A673 (cell line): Measurements from ENCODE around the gene MAN2B2. TPM values are rescaled to one million over a fixed set of nuclear protein-coding genes. Genes with fewer than 3 reads are reported as not detected.
"Not testable (repeated sequence)": the region's sequence is repeated elsewhere in the genome, so short reads cannot be mapped to it uniquely, and the experiment has no call there.

Experiments
- BruUV-seq: library from RNA; stranded (reverse); fragments of 400-500 nt; replicated peaks from 2 replicates; lab custom pipeline; 2021; lab: Mats Ljungman, UMichigan
- CTCF ChIA-PET: fragments of 300-600 bp; sonication (Branson Sonifier 250); formaldehyde crosslinking; loops from one replicate; lab custom pipeline; 2022; ENCODE audit warnings: antibody characterized with exemption; lab: Charles Lee
- POLR2A ChIA-PET: fragments of 300-600 bp; sonication (Branson Sonifier 250); formaldehyde crosslinking; loops from one replicate; lab custom pipeline; 2022; ENCODE audit warnings: antibody characterized with exemption; ENCODE audit not compliant: low non-redundant PET; lab: Charles Lee
- DNase-seq: peaks from one replicate; pipeline ENCODE4 v3.0.0-alpha.2; 2015; ENCODE audit warnings: low spot score
- H3K27ac ChIP-seq: fragments of 200-600 bp; sonication (generic); 2 replicates; pipeline ENCODE4 v1.5.1; 2016; ENCODE audit warnings: mixed run types, low read depth, mild to moderate bottlenecking, mixed read lengths, antibody characterized with exemption, low read length; ENCODE audit not compliant: poor library complexity, severe bottlenecking
- H3K27me3 ChIP-seq: fragments of 200-600 bp; sonication (generic); replicated peaks from 2 replicates; pipeline ENCODE4 v1.6.1; 2017; ENCODE audit warnings: mixed run types, low read depth, mild to moderate bottlenecking, mixed read lengths, antibody characterized with exemption, low read length; ENCODE audit not compliant: insufficient read depth, poor library complexity
- H3K36me3 ChIP-seq: fragments of 200-600 bp; sonication (generic); 2 replicates; pipeline ENCODE4 v1.6.1; 2016; ENCODE audit warnings: mixed run types, mild to moderate bottlenecking, mixed read lengths, antibody characterized with exemption, low read length; ENCODE audit not compliant: insufficient read depth, poor library complexity, severe bottlenecking
- H3K4me1 ChIP-seq: fragments of 200-600 bp; sonication (generic); 2 replicates; pipeline ENCODE4 v1.6.1; 2017; ENCODE audit warnings: mixed run types, mild to moderate bottlenecking, mixed read lengths, antibody characterized with exemption, low read length; ENCODE audit not compliant: insufficient read depth, poor library complexity, severe bottlenecking
- H3K4me3 ChIP-seq: fragments of 200-600 bp; sonication (generic); 2 replicates; pipeline ENCODE4 v1.5.1; 2016; ENCODE audit warnings: low read depth, mixed run types, mild to moderate bottlenecking, mixed read lengths, low read length; ENCODE audit not compliant: poor library complexity, severe bottlenecking
- H3K9me3 ChIP-seq: fragments of 200-600 bp; sonication (generic); 2 replicates; pipeline ENCODE4 v1.6.1; 2016; ENCODE audit warnings: mixed run types, low read depth, mild to moderate bottlenecking, mixed read lengths, antibody characterized with exemption, low read length; ENCODE audit not compliant: poor library complexity, severe bottlenecking
- CTCF ChIP-seq: fragments of 300-800, 200-600 bp; sonication (generic); conservative IDR thresholded peaks from 2 replicates; pipeline ENCODE4 v1.5.1; 2017; ENCODE audit warnings: low read depth, mild to moderate bottlenecking, antibody characterized with exemption, low read length, moderate library complexity, mixed read lengths
- EZH2 ChIP-seq: fragments of 200-600 bp; sonication (generic); IDR thresholded peaks from 2 replicates; pipeline ENCODE4 v1.6.1; 2017; ENCODE audit warnings: borderline replicate concordance, low read depth, mild to moderate bottlenecking, mixed read lengths, antibody characterized with exemption, low read length; ENCODE audit not compliant: poor library complexity, severe bottlenecking
- intact Hi-C: fragments of 100-400 bp; cut with micrococcal nuclease; formaldehyde crosslinking; loops from one replicate; pipeline ENCODE4 v1.10.0; 2022; ENCODE audit not compliant: unreplicated experiment
- total RNA-seq: library from RNA; stranded (reverse); gene quantifications from 2 replicates; pipeline ENCODE4 v1.2.3, GENCODE V29; 2021

The MAN2B2 gene
- total RNA-seq, 1 experiment from 2014 or later, result 14.9 TPM

- BruUV-seq, result no TSS peak
- POLR2A ChIA-PET, result no interaction called here
Measured at GRCh38 chr4:6626066-6626465, 51.1 kb downstream of the MAN2B2 start.

DNA sequence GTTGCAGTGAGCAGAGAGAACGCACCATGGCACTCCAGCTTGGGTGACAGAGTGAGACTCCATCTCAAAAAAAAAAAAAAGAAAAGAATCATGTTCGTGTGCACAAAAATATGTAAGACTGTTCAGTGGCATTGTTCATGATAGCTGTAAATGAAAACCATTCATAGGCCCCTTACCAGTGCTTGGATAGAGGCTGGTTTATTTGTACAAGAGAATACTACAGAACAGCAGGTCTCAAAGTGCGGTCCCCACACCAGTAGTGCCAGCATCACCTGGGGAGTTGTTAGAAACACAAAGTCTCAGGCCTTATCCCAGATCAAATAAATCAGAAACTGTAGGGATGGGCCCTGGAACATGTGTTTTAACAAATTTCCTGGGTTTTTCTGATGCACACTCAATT lies 52.8 kb downstream of the MAN2B2 start:
- CTCF ChIA-PET, result no interaction called here
- Histone ChIP-seq H3K9me3 (no peaks in the 10 kb centered on the region), H3K4me3 (no peak overlapping the region), H3K27me3 (no peaks in the 10 kb centered on the region), H3K4me1 (no peaks in the 10 kb centered on the region), H3K36me3 (no peaks in the 10 kb centered on the region), H3K27ac (no peak overlapping the region)
- no peak for DNase-seq
- no TSS peak for BruUV-seq
- POLR2A ChIA-PET, result no interaction called here
- intact Hi-C loops, result no loop called here
- no peak for TF ChIP-seq CTCF
- TF ChIP-seq EZH2, result no peak

More at GRCh38 chr4:6626066-6626465, 51.1 kb downstream of the MAN2B2 start:
- TF ChIP-seq EZH2 (no peak), CTCF (no peak)
- no peak for DNase-seq
- no peaks in the 10 kb centered on the region for H3K4me1 ChIP-seq
- H3K27ac ChIP-seq, result no peak overlapping the region
- CTCF ChIA-PET, result no interaction called here
- H3K4me3 ChIP-seq, result no peak overlapping the region
- H3K9me3 ChIP-seq, result no peaks in the 10 kb centered on the region
- H3K27me3 ChIP-seq, result no peaks in the 10 kb centered on the region
- intact Hi-C loops, result no loop called here
- H3K36me3 ChIP-seq, result no peaks in the 10 kb centered on the region

- intact Hi-C loops, DNase-seq, POLR2A ChIA-PET, H3K36me3 ChIP-seq, BruUV-seq, H3K27ac ChIP-seq, CTCF ChIA-PET, H3K27me3 ChIP-seq, H3K4me1 ChIP-seq, H3K4me3 ChIP-seq, H3K9me3 ChIP-seq: not testable (repeated sequence)
Measured at GRCh38 chr4:6628484-6628883, 53.5 kb downstream of the MAN2B2 start.

- H3K9me3 ChIP-seq, result no peaks in the 10 kb centered on the region
- POLR2A ChIA-PET, result no interaction called here
- no peaks in the 10 kb centered on the region for H3K27me3 ChIP-seq
- H3K36me3 ChIP-seq, result no peaks in the 10 kb centered on the region
- intact Hi-C loops, result no loop called here
- H3K4me3 ChIP-seq, result no peak overlapping the region
- CTCF ChIA-PET, result no interaction called here
- H3K4me1 ChIP-seq, result peaks cover 11% of the 10 kb centered on the region
- no peak overlapping the region for H3K27ac ChIP-seq
- no TSS peak for BruUV-seq
- no peak for DNase-seq
- TF ChIP-seq CTCF (no peak), EZH2 (no peak)
Measured at GRCh38 chr4:6632125-6632524, 57.1 kb downstream of the MAN2B2 start.
